ENCODE results near the gene NAALADL2. TPM values are rescaled to one million over a fixed set of nuclear protein-coding genes. Genes with fewer than 3 reads are reported as not detected.

NAALADL2 gene
- total and polyA plus RNA-seq, 2 donors (not counting 1 experiment from before 2014, with no cell fraction given), result 8.8 to 11.6 TPM

GRCh38 chr3:174862666-174863065 lies 3.5 kb downstream of the NAALADL2 start:
- Histone ChIP-seq H3K4me2 (ENCODE audit: extremely low read depth, insufficient read depth, low read length) (no peak overlapping the region), H3K27ac (ENCODE audit: insufficient read depth, low read length) (no peak overlapping the region), H3K4me3 (replicated peaks in 1 of 4; ENCODE audit: control extremely low read depth in 1 of 4, insufficient read depth in 1 of 4, low read depth in 3 of 4, low read length in 4 of 4) (no peak overlapping the region), H3K9ac (ENCODE audit: insufficient read depth, low read length) (no peak overlapping the region), H3K4me1 (ENCODE audit: control insufficient read depth, extremely low read depth, insufficient read depth, low read length) (no peaks in the 10 kb centered on the region), H3K79me2 (ENCODE audit: control insufficient read depth, insufficient read depth, low read length) (no peaks in the 10 kb centered on the region), H3K27me3 (ENCODE audit: control insufficient read depth, insufficient read depth, low read length) (no peaks in the 10 kb centered on the region), H2AFZ (ENCODE audit: low read length) (peak overlapping the region; percentile 15), H3K36me3 (ENCODE audit: control insufficient read depth, insufficient read depth, low read length) (no peaks in the 10 kb centered on the region), H4K20me1 (ENCODE audit: control insufficient read depth, extremely low read depth, insufficient read depth, low read length) (no peaks in the 10 kb centered on the region), H3K9me3 (ENCODE audit: control insufficient read depth, insufficient read depth, low read depth, low read length) (no peaks in the 10 kb centered on the region)
- DNase-seq (ENCODE audit: low read depth in 2 of 2), result no peak
- TF ChIP-seq CTCF (conservative IDR thresholded peaks at IDR 0.05 in 1 of 2, IDR thresholded peaks at IDR 0.05 in 1 of 2; ENCODE audit: low read depth in 1 of 2, low read length in 2 of 2) (no peak), EZH2 (IDR thresholded peaks at IDR 0.05; ENCODE audit: low read length, missing control alignments) (no peak)

GRCh38 chr3:174863488-174863887 lies 4.4 kb downstream of the NAALADL2 start:
- no peaks in the 10 kb centered on the region for H4K20me1 ChIP-seq (ENCODE audit: control insufficient read depth, extremely low read depth, insufficient read depth, low read length)
- DNase-seq (ENCODE audit: low read depth in 2 of 2), result no peak
- H3K27ac ChIP-seq (ENCODE audit: insufficient read depth, low read length), result no peak overlapping the region
- H3K9me3 ChIP-seq (ENCODE audit: control insufficient read depth, insufficient read depth, low read depth, low read length), result no peaks in the 10 kb centered on the region
- no peak overlapping the region for H2AFZ ChIP-seq (ENCODE audit: low read length)
- no peak for TF ChIP-seq CTCF (conservative IDR thresholded peaks at IDR 0.05 in 1 of 2, IDR thresholded peaks at IDR 0.05 in 1 of 2; ENCODE audit: low read depth in 1 of 2, low read length in 2 of 2)
- TF ChIP-seq EZH2 (IDR thresholded peaks at IDR 0.05; ENCODE audit: low read length, missing control alignments), result no peak
- H3K27me3 ChIP-seq (ENCODE audit: control insufficient read depth, insufficient read depth, low read length), result no peaks in the 10 kb centered on the region
- no peaks in the 10 kb centered on the region for H3K79me2 ChIP-seq (ENCODE audit: control insufficient read depth, insufficient read depth, low read length)
- no peak overlapping the region for H3K9ac ChIP-seq (ENCODE audit: insufficient read depth, low read length)
- H3K4me3 ChIP-seq (replicated peaks in 1 of 4; ENCODE audit: control extremely low read depth in 1 of 4, insufficient read depth in 1 of 4, low read depth in 3 of 4, low read length in 4 of 4), result no peak overlapping the region
- no peaks in the 10 kb centered on the region for H3K36me3 ChIP-seq (ENCODE audit: control insufficient read depth, insufficient read depth, low read length)
- no peak overlapping the region for H3K4me2 ChIP-seq (ENCODE audit: extremely low read depth, insufficient read depth, low read length)
- no peaks in the 10 kb centered on the region for H3K4me1 ChIP-seq (ENCODE audit: control insufficient read depth, extremely low read depth, insufficient read depth, low read length)

- Histone ChIP-seq H3K9ac (ENCODE audit: insufficient read depth, low read length) (no peak overlapping the region), H3K4me3 (replicated peaks in 1 of 4; ENCODE audit: control extremely low read depth in 1 of 4, insufficient read depth in 1 of 4, low read depth in 3 of 4, low read length in 4 of 4) (peak overlapping the region in 2 of 4 experiments; percentile 18 to 39), H3K79me2 (ENCODE audit: control insufficient read depth, insufficient read depth, low read length) (no peaks in the 10 kb centered on the region), H3K27ac (ENCODE audit: insufficient read depth, low read length) (peak overlapping the region; percentile 13), H3K27me3 (ENCODE audit: control insufficient read depth, insufficient read depth, low read length) (no peaks in the 10 kb centered on the region), H2AFZ (ENCODE audit: low read length) (peak overlapping the region; percentile 51), H3K4me2 (ENCODE audit: extremely low read depth, insufficient read depth, low read length) (peak overlapping the region; percentile 63), H3K9me3 (ENCODE audit: control insufficient read depth, insufficient read depth, low read depth, low read length) (no peaks in the 10 kb centered on the region), H4K20me1 (ENCODE audit: control insufficient read depth, extremely low read depth, insufficient read depth, low read length) (no peaks in the 10 kb centered on the region), H3K36me3 (ENCODE audit: control insufficient read depth, insufficient read depth, low read length) (no peaks in the 10 kb centered on the region), H3K4me1 (ENCODE audit: control insufficient read depth, extremely low read depth, insufficient read depth, low read length) (peaks cover 2% of the 10 kb centered on the region)
- no peak for TF ChIP-seq EZH2 (IDR thresholded peaks at IDR 0.05; ENCODE audit: low read length, missing control alignments)
- DNase-seq (ENCODE audit: low read depth in 2 of 2), result peak in 1 of 2 donors; percentile 95
Measured at GRCh38 chr3:174869448-174869847, 10.3 kb downstream of the NAALADL2 start.
